Measurements from ENCODE around the gene TIAM1. TPM values are rescaled to one million over a fixed set of nuclear protein-coding genes. Genes with fewer than 3 reads are reported as not detected.

The TIAM1 gene
- total and polyA plus RNA-seq, 2 experiments from 2014 or later, result 9.2 to 9.6 TPM

DNA sequence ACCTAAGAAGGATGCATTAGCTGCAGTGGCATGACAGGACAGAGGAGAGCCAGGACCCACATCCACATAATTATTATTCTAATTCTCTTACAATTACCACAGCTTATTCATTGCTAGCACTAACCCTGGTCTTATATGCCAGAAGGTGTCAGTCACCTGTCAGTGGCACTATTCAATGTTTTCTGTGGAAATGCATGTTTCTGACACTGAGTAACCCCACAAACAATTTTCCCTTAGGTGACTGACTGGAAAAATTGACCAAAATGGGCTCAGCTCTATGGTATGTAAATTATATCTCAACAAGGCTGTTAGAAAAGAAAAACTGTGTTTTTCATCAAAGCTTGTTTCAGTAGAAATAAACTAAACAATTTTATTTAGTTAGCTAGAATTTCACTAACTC is 187.9 kb downstream of the TIAM1 start:
- peaks cover 4% of the 10 kb centered on the region for H3K4me1 ChIP-seq (ENCODE audit: low read depth)
- H3K27me3 ChIP-seq, result no peaks in the 10 kb centered on the region
- TF ChIP-seq, protein P1, sequence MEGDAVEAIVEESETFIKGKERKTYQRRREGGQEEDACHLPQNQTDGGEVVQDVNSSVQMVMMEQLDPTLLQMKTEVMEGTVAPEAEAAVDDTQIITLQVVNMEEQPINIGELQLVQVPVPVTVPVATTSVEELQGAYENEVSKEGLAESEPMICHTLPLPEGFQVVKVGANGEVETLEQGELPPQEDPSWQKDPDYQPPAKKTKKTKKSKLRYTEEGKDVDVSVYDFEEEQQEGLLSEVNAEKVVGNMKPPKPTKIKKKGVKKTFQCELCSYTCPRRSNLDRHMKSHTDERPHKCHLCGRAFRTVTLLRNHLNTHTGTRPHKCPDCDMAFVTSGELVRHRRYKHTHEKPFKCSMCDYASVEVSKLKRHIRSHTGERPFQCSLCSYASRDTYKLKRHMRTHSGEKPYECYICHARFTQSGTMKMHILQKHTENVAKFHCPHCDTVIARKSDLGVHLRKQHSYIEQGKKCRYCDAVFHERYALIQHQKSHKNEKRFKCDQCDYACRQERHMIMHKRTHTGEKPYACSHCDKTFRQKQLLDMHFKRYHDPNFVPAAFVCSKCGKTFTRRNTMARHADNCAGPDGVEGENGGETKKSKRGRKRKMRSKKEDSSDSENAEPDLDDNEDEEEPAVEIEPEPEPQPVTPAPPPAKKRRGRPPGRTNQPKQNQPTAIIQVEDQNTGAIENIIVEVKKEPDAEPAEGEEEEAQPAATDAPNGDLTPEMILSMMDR (IDR thresholded peaks at IDR 0.05; ENCODE audit: low read depth, low read length), result no peak
- H3K27ac ChIP-seq, result no peak overlapping the region
- no peak for DNase-seq (ENCODE audit: low read depth in 1 of 2, low spot score in 1 of 2)
- no peaks in the 10 kb centered on the region for H3K36me3 ChIP-seq
- H3K9me3 ChIP-seq (ENCODE audit: low read depth), result no peaks in the 10 kb centered on the region
- H3K4me3 ChIP-seq, result no peak overlapping the region

DNA sequence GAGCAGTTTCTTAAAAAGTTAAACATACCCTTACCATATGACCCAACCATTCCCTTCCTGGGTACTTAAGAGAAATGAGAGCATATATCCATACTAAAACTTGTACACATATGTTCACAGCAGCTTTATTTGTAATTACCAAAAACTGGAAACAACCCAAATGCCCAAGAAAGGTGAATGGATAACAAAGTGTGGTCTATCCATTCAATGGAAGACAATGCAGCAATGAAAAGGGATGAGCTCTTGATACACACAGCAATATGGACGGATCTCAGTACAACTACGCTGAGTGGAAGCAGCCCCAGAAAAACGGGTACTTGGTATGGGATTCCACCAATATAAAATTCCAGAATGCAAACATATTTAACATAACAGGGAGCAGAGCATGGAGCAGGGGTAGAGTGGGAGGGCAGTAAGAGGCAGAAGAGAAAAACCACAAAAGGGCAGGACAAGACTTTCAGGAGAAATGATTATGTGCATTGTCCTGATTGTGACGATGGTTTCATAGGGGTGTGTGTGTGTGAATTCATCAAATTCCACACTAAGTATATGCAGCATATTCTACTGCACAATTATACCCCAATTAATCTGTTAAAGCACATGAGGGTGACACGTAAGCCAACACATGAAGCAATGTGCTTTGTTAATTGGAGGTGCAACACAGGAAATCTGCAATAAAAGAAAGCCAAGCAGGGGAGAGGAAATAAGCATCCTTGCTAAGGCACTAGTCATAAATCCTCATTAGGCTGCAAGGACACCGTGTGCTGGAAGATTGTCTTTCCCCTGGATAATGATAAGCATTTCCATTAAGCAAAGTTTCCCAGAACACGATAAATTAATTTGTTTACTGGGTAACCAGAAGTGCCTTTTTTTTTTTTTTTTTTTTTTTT is 192.7 kb downstream of the TIAM1 start:
- no peaks in the 10 kb centered on the region for H3K27me3 ChIP-seq
- H3K9me3 ChIP-seq (ENCODE audit: low read depth), result no peaks in the 10 kb centered on the region
- TF ChIP-seq, protein P1 (IDR thresholded peaks at IDR 0.05; ENCODE audit: low read depth, low read length), result no peak
- H3K27ac ChIP-seq, result no peak overlapping the region
- no peak overlapping the region for H3K4me3 ChIP-seq
- no peaks in the 10 kb centered on the region for H3K36me3 ChIP-seq
- H3K4me1 ChIP-seq (ENCODE audit: low read depth), result no peaks in the 10 kb centered on the region
- DNase-seq (ENCODE audit: low read depth in 1 of 2, low spot score in 1 of 2), result no peak

DNA sequence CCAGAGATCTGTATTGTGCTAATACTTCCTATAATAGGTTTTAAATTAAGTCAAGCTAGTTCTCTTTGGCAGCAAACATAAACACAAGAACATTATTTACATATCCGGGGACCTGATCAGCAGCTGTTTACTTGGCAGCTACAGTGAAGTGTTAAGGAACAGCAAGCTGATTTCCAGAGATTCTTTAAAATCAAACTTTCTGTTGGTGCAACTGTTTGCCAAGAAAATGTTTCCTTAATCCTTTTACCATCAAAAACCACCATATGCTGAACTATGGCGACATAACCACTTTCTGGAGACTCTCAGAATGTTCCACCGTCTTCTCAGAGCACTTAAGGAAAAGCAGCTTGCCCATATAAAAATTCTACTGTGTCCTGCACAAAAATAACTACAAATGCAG is 198.8 kb downstream of the TIAM1 start:
- peaks cover 7% of the 10 kb centered on the region for H3K4me1 ChIP-seq (ENCODE audit: low read depth)
- H3K27ac ChIP-seq, result no peak overlapping the region
- no peaks in the 10 kb centered on the region for H3K27me3 ChIP-seq
- TF ChIP-seq, protein P1 (IDR thresholded peaks at IDR 0.05; ENCODE audit: low read depth, low read length), result no peak
- no peaks in the 10 kb centered on the region for H3K36me3 ChIP-seq
- no peak for DNase-seq (ENCODE audit: low read depth in 1 of 2, low spot score in 1 of 2)
- H3K9me3 ChIP-seq (ENCODE audit: low read depth), result no peaks in the 10 kb centered on the region
- no peak overlapping the region for H3K4me3 ChIP-seq

DNA sequence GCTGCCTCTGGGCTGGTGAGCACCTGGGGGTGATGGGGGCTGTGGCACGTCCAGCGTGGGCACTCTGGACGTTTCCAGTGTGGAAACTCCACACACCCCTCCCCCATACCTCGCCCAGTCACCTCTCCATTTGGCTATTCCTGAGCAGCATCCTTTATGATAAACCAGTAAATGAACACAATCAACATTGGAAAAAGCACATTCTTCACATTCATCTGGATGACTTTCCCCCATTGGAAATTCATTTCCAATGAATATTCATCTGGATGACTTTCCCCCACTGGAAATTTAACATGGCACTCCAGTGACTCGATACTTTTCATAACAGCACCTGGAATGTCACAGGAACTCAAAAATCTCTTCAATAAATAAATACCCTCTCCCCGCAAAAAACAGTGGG is 201.0 kb downstream of the TIAM1 start:
- DNase-seq (ENCODE audit: low read depth in 1 of 2, low spot score in 1 of 2), result no peak

DNA sequence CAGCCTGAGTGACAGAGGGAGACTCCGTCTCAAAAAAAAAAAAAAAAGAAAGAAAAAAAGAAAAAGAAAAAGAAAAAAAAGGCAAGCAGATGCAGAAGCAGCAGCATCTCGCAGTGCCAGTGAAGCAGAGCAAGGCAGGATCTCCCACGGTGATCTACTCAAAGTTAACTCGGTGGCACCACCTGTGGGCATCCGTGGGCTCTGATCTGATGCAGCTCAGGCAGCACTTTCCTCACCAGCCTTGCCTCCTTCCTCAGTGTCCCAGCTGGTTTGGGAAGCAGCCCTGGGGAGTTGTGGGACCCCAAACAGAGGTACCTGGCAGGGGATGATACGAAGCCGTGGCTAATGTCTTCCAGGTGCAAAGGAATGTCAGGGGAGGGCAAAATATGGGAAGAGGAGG is 201.5 kb downstream of the TIAM1 start:
- no peaks in the 10 kb centered on the region for H3K27me3 ChIP-seq
- H3K27ac ChIP-seq, result no peak overlapping the region
- no peaks in the 10 kb centered on the region for H3K9me3 ChIP-seq (ENCODE audit: low read depth)
- TF ChIP-seq, protein P1 (IDR thresholded peaks at IDR 0.05; ENCODE audit: low read depth, low read length), result no peak
- peaks cover 7% of the 10 kb centered on the region for H3K4me1 ChIP-seq (ENCODE audit: low read depth)
- H3K4me3 ChIP-seq, result no peak overlapping the region
- no peak for DNase-seq (ENCODE audit: low read depth in 1 of 2, low spot score in 1 of 2)
- no peaks in the 10 kb centered on the region for H3K36me3 ChIP-seq

More for the DNA sequence above, 201.0 kb downstream of the TIAM1 start:
- Histone ChIP-seq H3K27me3 (no peaks in the 10 kb centered on the region), H3K4me3 (no peak overlapping the region), H3K9me3 (ENCODE audit: low read depth) (no peaks in the 10 kb centered on the region), H3K4me1 (ENCODE audit: low read depth) (peaks cover 7% of the 10 kb centered on the region), H3K27ac (no peak overlapping the region), H3K36me3 (no peaks in the 10 kb centered on the region)
- TF ChIP-seq, protein P1 (IDR thresholded peaks at IDR 0.05; ENCODE audit: low read depth, low read length), result no peak

Data from cardiac muscle cell (in vitro differentiated cells and primary cell).